Upper lobe of left lung (tissue), 4 donors: ENCODE results near the gene SYNPR.

Experiments
- CTCF ChIP-seq, 6 experiments: fragments of 450-650 bp in 4 of 6; fragments of 200-600 bp in 2 of 6; sonication (generic) in 2 of 6; IDR thresholded peaks; one replicate each; pipeline ENCODE4 v1.5.1; 2016 to 2019; ENCODE audit warnings: antibody characterized with exemption in 6 of 6
- EP300 ChIP-seq, 4 donors: sonication (generic); formaldehyde crosslinking; IDR thresholded peaks; one replicate each; pipeline ENCODE4 v1.5.1; 2017; ENCODE audit warnings: antibody characterized with exemption in 4 of 4, control low read depth in 2 of 4
- POLR2A ChIP-seq, 4 donors: fragments of 450-650 bp; IDR thresholded peaks; one replicate each; pipeline ENCODE4 v1.5.1; 2016 to 2017; ENCODE audit warnings: antibody characterized with exemption in 4 of 4, mild to moderate bottlenecking in 2 of 4
- POLR2AphosphoS5 ChIP-seq, 2 donors: sonication (generic); formaldehyde crosslinking; IDR thresholded peaks; one replicate each; pipeline ENCODE4 v1.5.1; 2017; ENCODE audit warnings: antibody characterized with exemption in 2 of 2

- TF ChIP-seq CTCF (IDR thresholded peaks at IDR 0.05) (no peak), POLR2A (IDR thresholded peaks at IDR 0.05) (no peak), EP300 (IDR thresholded peaks at IDR 0.05) (no peak), POLR2AphosphoS5 (IDR thresholded peaks at IDR 0.05) (no peak)
Measured at GRCh38 chr3:63331520-63331919, 53.4 kb downstream of the SYNPR start.
